SK-N-SH treated with all-trans-retinoic acid at 6 μM for 48 hours (cell line): Measurements from ENCODE around the gene ADARB2.

Source experiments
- ATAC-seq: fragments of 200-7000 bp; cut with Tn5 transposase; 3 replicates; pipeline ENCODE4 v1.9.1; 2020; ENCODE audit warnings: mild to moderate bottlenecking, moderate library complexity
- ARNTL ChIP-seq: fragments of 450-650 bp; formaldehyde crosslinking; IDR thresholded peaks from 2 replicates; pipeline ENCODE4 v1.5.0; 2020; ENCODE audit warnings: low read depth, mild to moderate bottlenecking, moderate library complexity, borderline replicate concordance
- BACH2 ChIP-seq: fragments of 250-450 bp; sonication (Bioruptor Pico); IDR thresholded peaks from 2 replicates; pipeline ENCODE4 v1.9.0; 2021; ENCODE audit warnings: mild to moderate bottlenecking, borderline replicate concordance
- CREB5 ChIP-seq: fragments of 250-450 bp; sonication (Bioruptor Pico); IDR thresholded peaks from 2 replicates; pipeline ENCODE4 v1.5.1; 2020; ENCODE audit warnings: low read depth, mild to moderate bottlenecking, moderate library complexity
- CSDC2 ChIP-seq: fragments of 250-450 bp; sonication (Bioruptor Pico); IDR thresholded peaks from 2 replicates; pipeline ENCODE4 v1.5.0; 2020; ENCODE audit warnings: mild to moderate bottlenecking, moderate library complexity
- CSRNP3 ChIP-seq: fragments of 250-450 bp; sonication (Bioruptor Pico); IDR thresholded peaks from 2 replicates; pipeline ENCODE4 v1.5.1; 2021; ENCODE audit warnings: mild to moderate bottlenecking, moderate library complexity
- ESRRG ChIP-seq: fragments of 250-450 bp; sonication (Bioruptor Pico); IDR thresholded peaks from 2 replicates; pipeline ENCODE4 v1.6.1; 2021; ENCODE audit warnings: mild to moderate bottlenecking
- ISL1 ChIP-seq: fragments of 250-450 bp; sonication (Bioruptor Pico); IDR thresholded peaks from 2 replicates; pipeline ENCODE4 v2.1.2; 2022; ENCODE audit warnings: mild to moderate bottlenecking, moderate library complexity
- OSR1 ChIP-seq: fragments of 250-450 bp; sonication (Bioruptor Pico); IDR thresholded peaks from 2 replicates; pipeline ENCODE4 v1.8.0; 2022; ENCODE audit warnings: moderate library complexity, mild to moderate bottlenecking, inconsistent platforms
- PPARA ChIP-seq: fragments of 250-450 bp; sonication (Bioruptor Pico); IDR thresholded peaks from 2 replicates; pipeline ENCODE4 v1.5.0; 2020; ENCODE audit warnings: mild to moderate bottlenecking, borderline replicate concordance
- SNAI2 ChIP-seq: fragments of 250-450 bp; sonication (Bioruptor Pico); IDR thresholded peaks from 2 replicates; pipeline ENCODE4 v1.5.0; 2020; ENCODE audit warnings: mild to moderate bottlenecking, moderate library complexity
- TCF4 ChIP-seq: fragments of 250-450 bp; sonication (Bioruptor Pico); IDR thresholded peaks from 2 replicates; pipeline ENCODE4 v1.8.0; 2021; ENCODE audit warnings: mild to moderate bottlenecking, moderate library complexity, borderline replicate concordance
- TOX ChIP-seq: fragments of 250-450 bp; sonication (Bioruptor Pico); IDR thresholded peaks from 2 replicates; pipeline ENCODE4 v1.8.0; 2021; ENCODE audit warnings: mild to moderate bottlenecking, moderate library complexity, borderline replicate concordance
- ZC3H10 ChIP-seq: fragments of 250-450 bp; sonication (Bioruptor Pico); IDR thresholded peaks from 2 replicates; pipeline ENCODE4 v1.5.1; 2021; ENCODE audit warnings: mild to moderate bottlenecking, moderate library complexity
- ZFP30 ChIP-seq: fragments of 450-650 bp; formaldehyde crosslinking; IDR thresholded peaks from 2 replicates; pipeline ENCODE4 v1.5.0; 2022; ENCODE audit warnings: mild to moderate bottlenecking, moderate library complexity
- ZNF565 ChIP-seq: fragments of 450-650 bp; formaldehyde crosslinking; conservative IDR thresholded peaks from 2 replicates; pipeline ENCODE4 v1.5.0; 2020; ENCODE audit warnings: low read depth, mild to moderate bottlenecking, moderate library complexity
- ZNF8 ChIP-seq: fragments of 450-650 bp; formaldehyde crosslinking; IDR thresholded peaks from 2 replicates; pipeline ENCODE4 v1.5.0; 2020; ENCODE audit warnings: mild to moderate bottlenecking, moderate library complexity
- TF ChIP-seq, protein P1 (sequence below): fragments of 250-450 bp; sonication (Bioruptor Pico); IDR thresholded peaks from 2 replicates; pipeline ENCODE4 v1.5.0; 2020; ENCODE audit warnings: mild to moderate bottlenecking, moderate library complexity
- TF ChIP-seq, protein P2 (sequence below): fragments of 250-450 bp; sonication (Bioruptor Pico); IDR thresholded peaks from 2 replicates; pipeline ENCODE4 v1.8.0; 2021; ENCODE audit warnings: low read depth, mild to moderate bottlenecking, moderate library complexity, borderline replicate concordance

ADARB2 gene

DNA sequence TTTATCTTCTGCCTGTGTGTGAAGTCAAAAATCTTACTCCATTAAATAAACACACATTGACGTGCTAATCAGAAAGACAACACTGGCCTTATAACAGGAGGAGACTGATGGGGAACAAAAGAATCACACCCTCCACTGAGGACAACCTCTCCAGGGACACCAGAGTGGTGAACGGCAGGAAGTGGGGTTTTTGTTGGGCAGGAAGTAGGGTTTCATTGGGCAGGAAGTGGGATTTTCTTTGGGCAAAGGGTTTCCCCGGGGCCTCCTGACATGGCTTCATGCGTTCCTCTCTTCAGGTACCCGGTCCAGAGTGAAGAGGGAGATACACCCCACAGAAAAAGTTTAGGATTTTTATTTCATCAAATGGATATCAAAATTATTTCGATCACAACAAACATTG lies 30.6 kb downstream of the ADARB2 start:
- no peak for ATAC-seq

DNA sequence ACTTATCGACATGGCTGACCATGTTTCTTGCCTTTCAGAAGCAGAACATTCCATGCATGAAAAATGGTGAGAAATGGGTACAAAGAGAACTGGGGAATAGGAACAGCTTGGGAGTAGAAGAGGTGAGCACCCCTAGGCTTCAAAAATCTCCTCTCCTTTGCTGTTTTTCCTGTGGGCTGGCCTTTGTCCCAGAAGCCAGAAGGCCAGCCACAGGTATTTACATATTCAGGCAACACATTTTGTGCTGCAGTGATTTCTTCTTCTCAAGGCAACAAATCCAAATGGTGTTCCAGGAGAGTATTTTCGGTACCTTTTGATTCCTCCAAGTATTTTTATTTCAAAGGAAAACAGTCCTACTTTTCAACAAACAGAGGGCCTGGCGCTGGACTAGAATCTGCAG lies 31.1 kb downstream of the ADARB2 start:
- TF ChIP-seq, protein P1, sequence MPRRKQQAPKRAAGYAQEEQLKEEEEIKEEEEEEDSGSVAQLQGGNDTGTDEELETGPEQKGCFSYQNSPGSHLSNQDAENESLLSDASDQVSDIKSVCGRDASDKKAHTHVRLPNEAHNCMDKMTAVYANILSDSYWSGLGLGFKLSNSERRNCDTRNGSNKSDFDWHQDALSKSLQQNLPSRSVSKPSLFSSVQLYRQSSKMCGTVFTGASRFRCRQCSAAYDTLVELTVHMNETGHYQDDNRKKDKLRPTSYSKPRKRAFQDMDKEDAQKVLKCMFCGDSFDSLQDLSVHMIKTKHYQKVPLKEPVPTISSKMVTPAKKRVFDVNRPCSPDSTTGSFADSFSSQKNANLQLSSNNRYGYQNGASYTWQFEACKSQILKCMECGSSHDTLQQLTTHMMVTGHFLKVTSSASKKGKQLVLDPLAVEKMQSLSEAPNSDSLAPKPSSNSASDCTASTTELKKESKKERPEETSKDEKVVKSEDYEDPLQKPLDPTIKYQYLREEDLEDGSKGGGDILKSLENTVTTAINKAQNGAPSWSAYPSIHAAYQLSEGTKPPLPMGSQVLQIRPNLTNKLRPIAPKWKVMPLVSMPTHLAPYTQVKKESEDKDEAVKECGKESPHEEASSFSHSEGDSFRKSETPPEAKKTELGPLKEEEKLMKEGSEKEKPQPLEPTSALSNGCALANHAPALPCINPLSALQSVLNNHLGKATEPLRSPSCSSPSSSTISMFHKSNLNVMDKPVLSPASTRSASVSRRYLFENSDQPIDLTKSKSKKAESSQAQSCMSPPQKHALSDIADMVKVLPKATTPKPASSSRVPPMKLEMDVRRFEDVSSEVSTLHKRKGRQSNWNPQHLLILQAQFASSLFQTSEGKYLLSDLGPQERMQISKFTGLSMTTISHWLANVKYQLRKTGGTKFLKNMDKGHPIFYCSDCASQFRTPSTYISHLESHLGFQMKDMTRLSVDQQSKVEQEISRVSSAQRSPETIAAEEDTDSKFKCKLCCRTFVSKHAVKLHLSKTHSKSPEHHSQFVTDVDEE = no peak
- TF ChIP-seq ZNF8 (no peak), BACH2 (no peak), SNAI2 (CRISPR knock-in tag) (no peak), CREB5 (CRISPR knock-in tag) (no peak), ESRRG (CRISPR knock-in tag) (no peak), ZNF565 (CRISPR knock-in tag) (no peak)
- TF ChIP-seq, protein P2, sequence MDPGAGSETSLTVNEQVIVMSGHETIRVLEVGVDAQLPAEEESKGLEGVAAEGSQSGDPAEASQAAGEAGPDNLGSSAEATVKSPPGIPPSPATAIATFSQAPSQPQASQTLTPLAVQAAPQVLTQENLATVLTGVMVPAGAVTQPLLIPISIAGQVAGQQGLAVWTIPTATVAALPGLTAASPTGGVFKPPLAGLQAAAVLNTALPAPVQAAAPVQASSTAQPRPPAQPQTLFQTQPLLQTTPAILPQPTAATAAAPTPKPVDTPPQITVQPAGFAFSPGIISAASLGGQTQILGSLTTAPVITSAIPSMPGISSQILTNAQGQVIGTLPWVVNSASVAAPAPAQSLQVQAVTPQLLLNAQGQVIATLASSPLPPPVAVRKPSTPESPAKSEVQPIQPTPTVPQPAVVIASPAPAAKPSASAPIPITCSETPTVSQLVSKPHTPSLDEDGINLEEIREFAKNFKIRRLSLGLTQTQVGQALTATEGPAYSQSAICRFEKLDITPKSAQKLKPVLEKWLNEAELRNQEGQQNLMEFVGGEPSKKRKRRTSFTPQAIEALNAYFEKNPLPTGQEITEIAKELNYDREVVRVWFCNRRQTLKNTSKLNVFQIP (CRISPR knock-in tag) = no peak
- TF ChIP-seq, all 23 proteins: peak for 0
- no peak for ATAC-seq

More for the DNA sequence above, 30.6 kb downstream of the ADARB2 start:
- no peak for TF ChIP-seq TOX (CRISPR knock-in tag)
- TF ChIP-seq ZNF8 = no peak
- TF ChIP-seq, protein P2 (CRISPR knock-in tag) = no peak
- no peak for TF ChIP-seq CREB5 (CRISPR knock-in tag)
- TF ChIP-seq ZC3H10 (CRISPR knock-in tag) = no peak
- no peak for TF ChIP-seq TCF4 (CRISPR knock-in tag)
- TF ChIP-seq ZFP30 (CRISPR knock-in tag) = no peak
- TF ChIP-seq PPARA (CRISPR knock-in tag) = no peak
- TF ChIP-seq BACH2 = no peak

DNA sequence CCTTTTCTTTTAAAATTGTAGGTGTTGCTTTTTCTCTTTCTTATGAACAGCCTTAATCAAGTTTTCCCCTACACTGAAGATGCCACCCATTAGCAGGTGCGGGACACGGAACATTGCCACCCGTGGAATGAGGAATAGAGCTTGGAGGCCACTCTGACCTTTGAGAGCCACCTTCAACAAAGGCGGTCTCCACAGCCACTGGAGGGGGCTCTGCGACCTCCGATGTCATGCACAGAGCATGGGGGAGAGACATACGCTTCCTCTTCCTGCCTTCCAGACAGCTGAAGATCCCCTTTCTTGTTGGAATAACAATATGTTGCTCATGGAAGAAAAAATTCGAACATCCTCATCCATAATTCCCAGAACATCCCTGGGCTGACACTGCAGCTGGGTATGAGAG lies 39.1 kb downstream of the ADARB2 start:
- no peak for ATAC-seq
- TF ChIP-seq CSDC2 = no peak
- TF ChIP-seq SNAI2 (CRISPR knock-in tag) = no peak
- no peak for TF ChIP-seq PPARA (CRISPR knock-in tag)
- no peak for TF ChIP-seq ZNF8
- no peak for TF ChIP-seq TOX (CRISPR knock-in tag)
- no peak for TF ChIP-seq ISL1 (CRISPR knock-in tag)
- no peak for TF ChIP-seq ZNF565 (CRISPR knock-in tag)
- TF ChIP-seq OSR1 (CRISPR knock-in tag) = no peak
- TF ChIP-seq, protein P2 (CRISPR knock-in tag) = no peak
- no peak for TF ChIP-seq BACH2
- no peak for TF ChIP-seq ZFP30 (CRISPR knock-in tag)
- no peak for TF ChIP-seq CREB5 (CRISPR knock-in tag)
- TF ChIP-seq, protein P1 = no peak
- no peak for TF ChIP-seq CSRNP3 (CRISPR knock-in tag)
- no peak for TF ChIP-seq ARNTL
